ENCODE measurements around the gene LMAN2L.
"Not testable (repeated sequence)": the region's sequence is repeated elsewhere in the genome, so short reads cannot be mapped to it uniquely, and the experiment has no call there.

The LMAN2L gene

GRCh38 chr2:96685577-96686459 is 54.0 kb downstream of the LMAN2L start:
- no peak for DNase-seq

GRCh38 chr2:96684883-96685576 is 54.8 kb downstream of the LMAN2L start:
- no peak for DNase-seq

- DNase-seq = no peak
Measured at GRCh38 chr2:96683972-96684820, 55.7 kb downstream of the LMAN2L start.

- DNase-seq = no peak
Measured at GRCh38 chr2:96683307-96683706, 56.6 kb downstream of the LMAN2L start.

DNA sequence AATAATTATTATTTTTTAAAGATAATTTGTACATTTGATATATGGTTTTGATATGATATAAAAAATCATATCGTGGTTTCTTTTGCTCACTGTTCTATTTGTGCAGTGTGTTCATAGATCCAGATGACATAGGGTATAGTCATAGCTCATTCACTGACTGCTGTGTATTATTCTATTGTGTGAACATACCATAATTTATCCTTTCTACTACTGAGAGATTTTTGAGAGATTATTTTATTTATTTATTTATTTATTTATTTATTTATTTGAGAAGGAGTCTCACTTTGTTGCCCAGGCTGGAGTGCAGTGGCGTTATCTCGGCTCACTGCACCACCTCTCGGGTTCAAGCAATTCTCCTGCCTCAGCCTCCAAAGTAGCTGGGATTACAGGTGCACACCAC is 58.3 kb downstream of the LMAN2L start:
- no peak for DNase-seq

GRCh38 chr2:96680561-96681141 is 59.2 kb downstream of the LMAN2L start:
- DNase-seq = no peak

DNA sequence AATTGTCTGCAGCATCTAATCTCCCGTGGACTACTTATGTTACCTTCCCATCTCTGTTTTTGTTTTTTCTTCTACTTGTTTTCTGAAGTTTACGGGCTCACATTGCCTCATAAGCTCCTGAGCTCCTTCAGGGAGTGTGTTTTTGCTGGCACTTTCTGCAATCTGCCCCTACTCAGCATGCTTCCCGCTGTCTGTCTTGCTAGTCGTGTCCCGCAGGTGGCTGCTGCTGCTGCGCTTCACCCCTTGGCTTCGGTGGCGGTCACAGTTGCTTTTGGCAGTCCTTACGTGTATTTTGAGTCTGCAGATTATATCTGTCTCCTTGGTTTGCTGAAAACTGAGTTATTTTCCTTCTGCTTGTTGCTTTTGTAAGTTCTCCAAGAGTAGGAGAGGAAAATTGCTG is 60.0 kb downstream of the LMAN2L start:
- DNase-seq = no peak

- DNase-seq = no peak
Measured at GRCh38 chr2:96669539-96670215, 70.2 kb downstream of the LMAN2L start.

DNA sequence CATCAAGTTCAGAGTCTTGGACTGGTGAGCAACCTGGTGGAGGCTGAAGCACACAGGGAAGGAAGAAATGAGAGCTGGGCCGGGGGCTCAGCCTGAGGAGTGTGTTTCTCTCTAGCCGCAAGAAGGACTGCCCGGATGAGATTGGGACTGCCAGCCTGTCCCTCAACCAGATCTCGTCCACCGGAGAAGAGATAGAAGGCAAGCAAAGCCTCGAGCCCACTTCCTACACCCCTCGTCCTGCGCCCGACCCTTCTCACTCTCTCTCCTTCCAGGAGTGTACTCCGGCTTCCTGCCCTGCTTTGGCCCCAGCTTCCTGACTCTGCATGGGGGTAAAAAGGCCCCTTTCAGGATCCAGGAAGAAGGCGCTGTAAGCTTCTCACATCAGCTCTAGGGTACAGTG is 71.1 kb downstream of the LMAN2L start:
- DNase-seq = no peak

DNA sequence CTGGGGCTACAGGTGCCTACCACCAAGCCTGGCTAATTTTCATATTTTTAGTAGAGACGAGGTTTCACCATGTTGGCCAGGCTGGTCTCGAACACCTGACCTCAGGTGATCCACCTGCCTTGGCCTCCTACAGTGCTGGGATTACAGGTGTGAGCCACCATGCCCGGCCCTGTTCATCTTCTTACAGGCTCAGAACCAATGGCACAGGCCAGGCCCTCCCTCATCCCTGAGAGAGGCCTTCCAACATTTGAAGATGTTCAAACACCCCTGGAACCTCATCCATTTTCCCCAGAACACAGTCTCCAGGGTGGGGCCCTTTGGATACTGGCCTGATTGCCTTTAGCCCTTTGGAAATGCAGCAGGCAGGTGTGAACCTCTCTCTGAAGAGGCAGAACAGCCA is 74.1 kb downstream of the LMAN2L start:
- DNase-seq = not testable (repeated sequence)

DNA sequence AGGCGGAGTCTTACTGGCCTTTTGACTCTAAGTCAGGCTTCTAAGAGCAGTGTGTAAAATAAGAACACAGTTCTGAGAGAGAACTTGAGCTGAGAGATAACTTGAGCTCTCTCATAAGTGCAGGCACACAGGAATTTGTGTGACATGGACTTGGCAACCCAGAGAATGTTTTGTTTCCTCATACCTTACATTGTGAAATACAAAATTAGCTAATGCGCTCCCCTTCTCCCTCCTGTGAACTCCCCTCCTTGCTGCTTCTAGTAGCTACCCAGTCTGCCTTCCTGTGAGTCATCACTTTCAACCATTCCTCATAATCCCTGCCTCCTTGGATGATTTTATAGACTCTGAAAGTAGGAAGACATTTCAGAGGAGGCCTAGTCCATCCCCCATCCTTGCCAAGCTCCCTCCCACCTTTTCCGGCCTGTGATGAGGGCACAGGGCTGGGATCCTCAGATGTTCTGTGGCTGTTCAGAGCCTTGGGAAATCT is 74.7 kb downstream of the LMAN2L start:
- no peak for DNase-seq

DNA sequence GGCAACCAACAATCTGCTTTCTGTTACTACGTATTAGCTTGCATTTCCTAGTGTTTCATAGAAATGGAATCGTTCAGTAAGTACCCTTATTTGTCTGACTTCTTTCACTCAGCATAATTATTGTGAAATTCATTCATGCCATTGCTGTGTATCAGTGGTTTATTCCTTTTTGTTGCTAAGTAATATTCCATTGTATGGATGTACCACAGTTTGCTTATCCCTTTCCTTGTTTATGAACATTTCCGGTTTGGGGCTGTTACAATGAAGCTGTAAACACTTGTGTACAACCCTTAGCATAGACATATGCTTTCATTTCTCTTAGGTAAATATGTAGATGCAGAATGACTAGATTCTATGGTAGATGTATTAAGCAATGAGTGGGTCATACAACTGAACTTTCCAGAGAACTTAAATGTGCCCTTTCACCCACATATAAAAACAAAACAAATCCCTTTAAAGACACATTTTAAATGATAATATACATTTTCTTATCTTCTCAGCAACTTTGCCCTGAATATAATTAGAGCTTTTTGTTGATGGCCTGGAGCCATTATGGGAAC is 75.4 kb downstream of the LMAN2L start:
- no peak for DNase-seq

- no peak for DNase-seq
Measured at GRCh38 chr2:96663829-96664228, 76.0 kb downstream of the LMAN2L start.

GRCh38 chr2:96663177-96663576 is 76.7 kb downstream of the LMAN2L start:
- DNase-seq = no peak

DNA sequence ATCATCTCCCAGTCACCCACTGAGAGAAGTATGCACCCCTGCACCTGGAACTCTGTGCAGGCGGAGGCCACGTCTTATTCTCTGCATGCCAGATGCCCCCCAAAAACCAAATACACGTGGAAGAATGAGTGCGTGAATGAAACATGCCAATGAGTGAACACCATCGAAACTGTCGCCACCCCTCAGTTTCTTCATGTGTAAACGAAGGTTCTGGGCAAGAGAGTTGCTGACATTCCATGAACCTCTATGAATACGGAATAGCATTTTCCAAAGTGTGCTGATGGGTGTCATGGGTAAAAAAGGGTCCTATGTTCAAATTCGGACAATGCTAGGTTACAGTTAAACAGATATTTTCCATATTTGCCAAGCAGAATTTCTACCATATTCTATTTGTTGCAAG is 77.5 kb downstream of the LMAN2L start:
- DNase-seq = no peak

DNA sequence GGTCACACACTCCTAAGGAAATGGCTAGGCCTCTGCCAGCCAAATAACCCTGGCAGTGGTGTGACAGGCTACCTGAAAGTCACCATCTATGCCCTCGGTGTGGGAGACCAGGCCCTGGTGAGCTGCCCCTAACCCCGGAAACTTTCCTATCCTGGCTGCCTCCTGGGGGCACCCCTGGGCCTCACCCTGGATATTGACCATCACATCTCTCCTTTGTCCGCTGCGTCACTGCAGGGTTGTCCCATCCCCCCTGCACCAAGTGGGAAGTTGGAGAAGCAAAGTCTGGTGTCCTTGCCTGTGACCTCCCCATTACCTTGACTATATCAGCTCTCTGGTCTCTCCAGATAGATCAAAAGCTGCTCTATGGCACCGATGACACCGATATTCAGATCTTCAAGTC is 78.5 kb downstream of the LMAN2L start:
- DNase-seq = no peak

- DNase-seq = no peak
Measured at GRCh38 chr2:96656540-96656939, 83.3 kb downstream of the LMAN2L start.
